GM23338 (cell line): ENCODE results near the gene RXYLT1. TPM values are rescaled to one million over a fixed set of nuclear protein-coding genes. Genes with fewer than 3 reads are reported as not detected.

ENCODE experiments used
- ATAC-seq: fragments of 200-7000 bp; cut with Tn5 transposase; 3 replicates; pipeline ENCODE4 v1.9.1; 2020
- DNase-seq: peaks from one replicate; pipeline ENCODE4 v3.0.0-alpha.2; 2015; ENCODE audit warnings: low spot score
- H2AFZ ChIP-seq: fragments of 200-600 bp; sonication (generic); 2 replicates; pipeline ENCODE4 v1.8.0; 2016; ENCODE audit warnings: antibody characterized with exemption, mild to moderate bottlenecking, moderate library complexity
- H3F3A ChIP-seq: fragments of 200-600 bp; sonication (generic); replicated peaks from 2 replicates; pipeline ENCODE4 v1.8.0; 2017; ENCODE audit warnings: antibody characterized with exemption, mixed run types, low read depth
- H3K27ac ChIP-seq: fragments of 200-600 bp; sonication (generic); 2 replicates; pipeline ENCODE4 v1.6.1; 2016; ENCODE audit warnings: low read depth
- H3K27me3 ChIP-seq: fragments of 200-600 bp; sonication (generic); 2 replicates; pipeline ENCODE4 v1.8.0; 2016; ENCODE audit warnings: mild to moderate bottlenecking, mixed run types, moderate library complexity; ENCODE audit not compliant: insufficient read depth
- H3K36me3 ChIP-seq: fragments of 200-600 bp; sonication (generic); 2 replicates; pipeline ENCODE4 v1.8.0; 2016; ENCODE audit warnings: mild to moderate bottlenecking; ENCODE audit not compliant: insufficient read depth
- H3K4me1 ChIP-seq: fragments of 200-600 bp; sonication (generic); 2 replicates; pipeline ENCODE4 v1.8.0; 2016; ENCODE audit warnings: mild to moderate bottlenecking, moderate library complexity; ENCODE audit not compliant: insufficient read depth
- H3K4me2 ChIP-seq: fragments of 200-600 bp; sonication (generic); 2 replicates; pipeline ENCODE4 v1.7.1; 2017; ENCODE audit warnings: mixed run types
- H3K4me3 ChIP-seq: fragments of 200-600 bp; sonication (generic); 2 replicates; pipeline ENCODE4 v1.6.1; 2016; ENCODE audit warnings: mixed run types
- H3K79me2 ChIP-seq: fragments of 200-600 bp; sonication (generic); replicated peaks from 2 replicates; pipeline ENCODE4 v1.8.0; 2017; ENCODE audit warnings: mild to moderate bottlenecking; ENCODE audit not compliant: insufficient read depth
- H3K9me2 ChIP-seq: fragments of 200-600 bp; sonication (generic); 2 replicates; pipeline ENCODE4 v1.8.0; 2017; ENCODE audit not compliant: insufficient read depth
- H4K20me1 ChIP-seq: fragments of 200-600 bp; sonication (generic); replicated peaks from 2 replicates; pipeline ENCODE4 v1.8.0; 2017; ENCODE audit warnings: mild to moderate bottlenecking; ENCODE audit not compliant: insufficient read depth
- H3K27ac Mint-ChIP-seq: 2 replicates; pipeline ENCODE4 v1.8.0; 2020; ENCODE audit warnings: inconsistent platforms, mild to moderate bottlenecking, moderate library complexity, mixed read lengths
- H3K27me3 Mint-ChIP-seq: 3 replicates; pipeline ENCODE4 v1.8.0; 2022; ENCODE audit warnings: low read depth, mild to moderate bottlenecking, moderate library complexity, mixed read lengths, inconsistent platforms; ENCODE audit not compliant: insufficient read depth, poor library complexity
- H3K36me3 Mint-ChIP-seq: 3 replicates; pipeline ENCODE4 v1.8.0; 2021; ENCODE audit warnings: low read depth, mild to moderate bottlenecking, inconsistent platforms, moderate library complexity, mixed read lengths
- H3K4me1 Mint-ChIP-seq: 3 replicates; pipeline ENCODE4 v1.8.0; 2020; ENCODE audit warnings: mild to moderate bottlenecking, inconsistent platforms, mixed read lengths
- H3K4me3 Mint-ChIP-seq: 3 replicates; pipeline ENCODE4 v1.8.0; 2021; ENCODE audit warnings: moderate library complexity, mild to moderate bottlenecking, inconsistent platforms, mixed read lengths
- H3K9me3 Mint-ChIP-seq: 3 replicates; pipeline ENCODE4 v1.8.0; 2020; ENCODE audit warnings: moderate library complexity, mild to moderate bottlenecking, inconsistent platforms, mixed read lengths
- CREB1 ChIP-seq: fragments of 250-450 bp; sonication (Bioruptor Pico); IDR thresholded peaks from 2 replicates; pipeline ENCODE4 v1.5.0; 2020; ENCODE audit warnings: low read depth, mild to moderate bottlenecking, moderate library complexity
- CTCF ChIP-seq, 2 experiments: fragments of 200-600 bp in 1 of 2; sonication (generic) in 1 of 2; conservative IDR thresholded peaks; 2 replicates each; pipeline versions ENCODE4 v1.5.1 to v1.6.1; 2016 to 2017; ENCODE audit warnings: antibody characterized with exemption in 2 of 2, low read depth in 2 of 2, mild to moderate bottlenecking in 2 of 2, moderate library complexity in 1 of 2
- ETS1 ChIP-seq: IDR thresholded peaks from 2 replicates; pipeline ENCODE4 v1.6.1; 2016; ENCODE audit warnings: antibody characterized with exemption
- EZH2phosphoT487 ChIP-seq: fragments of 200-600 bp; sonication (generic); IDR thresholded peaks from one replicate; pipeline ENCODE4 v1.8.1; 2018; ENCODE audit warnings: antibody characterized with exemption; ENCODE audit not compliant: unreplicated experiment
- JUNB ChIP-seq: IDR thresholded peaks from one replicate; pipeline ENCODE4 v1.6.1; 2016; ENCODE audit warnings: antibody characterized with exemption; ENCODE audit not compliant: unreplicated experiment
- NANOG ChIP-seq: IDR thresholded peaks from 2 replicates; pipeline ENCODE4 v1.6.1; 2016; ENCODE audit warnings: antibody characterized with exemption, borderline replicate concordance
- POLR2AphosphoS5 ChIP-seq: IDR thresholded peaks from 2 replicates; pipeline ENCODE4 v1.6.1; 2016; ENCODE audit warnings: antibody characterized with exemption, low read depth
- STAT1 ChIP-seq: IDR thresholded peaks from one replicate; pipeline ENCODE4 v1.6.1; 2016; ENCODE audit warnings: antibody characterized with exemption; ENCODE audit not compliant: unreplicated experiment
- ZNF114 ChIP-seq: fragments of 250-450 bp; sonication (Bioruptor Pico); IDR thresholded peaks from 2 replicates; pipeline ENCODE4 v1.5.0; 2020; ENCODE audit warnings: mild to moderate bottlenecking, moderate library complexity
- polyA plus RNA-seq: library from polyadenylated mRNA; unstranded; fragments of >200 nt; fragmentation: Nextera tagmentation; extraction: Ambion mirVana; gene quantifications from 2 replicates; pipeline ENCODE4 v1.2.1, GENCODE V29; 2016
- total RNA-seq: library from RNA; depleted of rRNA; stranded (reverse); fragments of >200 nt; shearing (Covaris generic); gene quantifications from 2 replicates; pipeline ENCODE4 v1.2.3, GENCODE V29; 2014
- TF ChIP-seq, protein P1 (sequence below): fragments of 250-450 bp; sonication (Bioruptor Pico); IDR thresholded peaks from 2 replicates; pipeline ENCODE4 v1.5.0; 2020; ENCODE audit warnings: mild to moderate bottlenecking, moderate library complexity

The RXYLT1 gene
- total and polyA plus RNA-seq, 2 experiments from 2014 or later, result 10.1 to 11.1 TPM

DNA sequence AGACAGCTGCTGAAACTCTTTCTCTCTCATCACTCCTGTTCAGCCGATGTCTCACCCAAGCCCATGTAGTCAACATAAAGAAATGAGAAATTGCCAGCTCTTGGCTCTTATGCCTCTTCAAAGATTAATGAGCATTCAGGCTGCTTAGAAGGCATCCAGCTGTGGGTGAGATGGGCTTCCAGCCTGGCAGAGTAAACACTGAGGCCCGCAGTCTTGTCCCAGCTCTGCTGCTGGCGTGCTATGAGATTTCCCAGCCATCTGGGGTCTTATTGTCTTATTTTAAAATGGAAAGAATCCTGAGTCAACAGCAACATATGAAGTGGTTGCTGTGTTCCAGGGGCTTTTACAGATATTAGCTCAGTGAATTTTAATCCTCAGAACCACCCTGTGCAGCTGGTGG lies 12.6 kb downstream of the RXYLT1 start:
- Mint-ChIP-seq H3K9me3 (no peaks in the 10 kb centered on the region), H3K4me1 (peaks cover 5% of the 10 kb centered on the region), H3K36me3 (peaks cover 19% of the 10 kb centered on the region; the same call in 2 of the 3 replicates), H3K27me3 (no peaks in the 10 kb centered on the region), H3K27ac (no peak overlapping the region), H3K4me3 (no peak overlapping the region)
- Histone ChIP-seq H3K4me2 (no peak overlapping the region), H3K27me3 (no peaks in the 10 kb centered on the region), H3K79me2 (no peaks in the 10 kb centered on the region), H3K27ac (no peak overlapping the region), H3K4me1 (no peaks in the 10 kb centered on the region), H2AFZ (no peak overlapping the region), H4K20me1 (no peaks in the 10 kb centered on the region), H3K4me3 (no peak overlapping the region), H3F3A (no peaks in the 10 kb centered on the region; the same call in 1 of the 2 replicates), H3K36me3 (peaks cover 18% of the 10 kb centered on the region; the same call in 1 of the 2 replicates), H3K9me2 (no peaks in the 10 kb centered on the region)
- ATAC-seq, result no peak
- DNase-seq, result no peak
- TF ChIP-seq STAT1, result no peak

DNA sequence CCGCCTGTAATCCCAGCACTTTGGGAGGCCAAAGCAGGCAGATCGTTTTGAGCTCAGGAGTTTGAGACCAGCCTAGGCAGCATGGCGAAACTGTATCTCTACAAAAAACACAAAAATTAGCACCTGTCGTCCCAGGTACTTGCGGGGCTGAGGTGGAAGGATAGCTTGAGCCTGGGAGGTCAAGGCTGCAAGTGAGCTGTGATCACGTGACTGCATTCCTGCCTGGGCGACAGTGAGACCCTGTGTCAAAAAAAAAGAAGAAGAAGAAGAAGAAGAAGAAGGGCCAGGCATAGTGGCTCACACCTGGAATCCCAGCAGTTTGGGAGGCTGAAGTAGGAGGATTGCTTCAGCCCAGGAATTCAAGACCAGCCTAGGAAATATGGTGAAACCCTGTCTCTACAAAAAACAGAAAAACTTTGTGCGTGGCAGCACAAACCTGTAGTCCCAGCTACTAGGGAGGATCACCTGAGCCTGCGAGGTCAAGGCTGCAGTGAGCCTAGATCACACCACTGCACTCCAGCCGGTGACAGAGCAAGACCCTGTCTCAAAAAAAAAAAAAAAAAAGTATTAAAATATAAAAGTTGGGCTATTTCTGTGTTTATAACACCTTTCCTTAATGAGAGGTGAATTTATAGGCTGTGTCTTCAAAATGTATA lies 15.5 kb downstream of the RXYLT1 start:
- ATAC-seq (peak; percentile 82), DNase-seq (peak; percentile 41)
- no peaks in the 10 kb centered on the region for H3K4me1 ChIP-seq
- no peaks in the 10 kb centered on the region for H3K79me2 ChIP-seq
- H3K27me3 ChIP-seq, result no peaks in the 10 kb centered on the region
- Mint-ChIP-seq H3K36me3 (peaks cover 9% of the 10 kb centered on the region; the same call in 2 of the 3 replicates), H3K4me1 (peaks cover 5% of the 10 kb centered on the region), H3K27ac (peak overlapping the region; percentile 9; the same call in 1 of the 2 replicates), H3K9me3 (no peaks in the 10 kb centered on the region), H3K4me3 (no peak overlapping the region), H3K27me3 (no peaks in the 10 kb centered on the region)
- peaks cover 10% of the 10 kb centered on the region; the same call in 1 of the 2 replicates for H3K36me3 ChIP-seq
- H3K27ac ChIP-seq, result peak overlapping the region; percentile 17; the same call in 1 of the 2 replicates
- TF ChIP-seq CREB1 (CRISPR knock-in tag) (no peak), ZNF114 (CRISPR knock-in tag) (no peak), CTCF (conservative IDR thresholded peaks at IDR 0.05; ENCODE audit: low read depth in 2 of 2) (no peak), EZH2phosphoT487 (no peak), NANOG (no peak), ETS1 (no peak), JUNB (no peak), POLR2AphosphoS5 (no peak)
- TF ChIP-seq, protein P1, sequence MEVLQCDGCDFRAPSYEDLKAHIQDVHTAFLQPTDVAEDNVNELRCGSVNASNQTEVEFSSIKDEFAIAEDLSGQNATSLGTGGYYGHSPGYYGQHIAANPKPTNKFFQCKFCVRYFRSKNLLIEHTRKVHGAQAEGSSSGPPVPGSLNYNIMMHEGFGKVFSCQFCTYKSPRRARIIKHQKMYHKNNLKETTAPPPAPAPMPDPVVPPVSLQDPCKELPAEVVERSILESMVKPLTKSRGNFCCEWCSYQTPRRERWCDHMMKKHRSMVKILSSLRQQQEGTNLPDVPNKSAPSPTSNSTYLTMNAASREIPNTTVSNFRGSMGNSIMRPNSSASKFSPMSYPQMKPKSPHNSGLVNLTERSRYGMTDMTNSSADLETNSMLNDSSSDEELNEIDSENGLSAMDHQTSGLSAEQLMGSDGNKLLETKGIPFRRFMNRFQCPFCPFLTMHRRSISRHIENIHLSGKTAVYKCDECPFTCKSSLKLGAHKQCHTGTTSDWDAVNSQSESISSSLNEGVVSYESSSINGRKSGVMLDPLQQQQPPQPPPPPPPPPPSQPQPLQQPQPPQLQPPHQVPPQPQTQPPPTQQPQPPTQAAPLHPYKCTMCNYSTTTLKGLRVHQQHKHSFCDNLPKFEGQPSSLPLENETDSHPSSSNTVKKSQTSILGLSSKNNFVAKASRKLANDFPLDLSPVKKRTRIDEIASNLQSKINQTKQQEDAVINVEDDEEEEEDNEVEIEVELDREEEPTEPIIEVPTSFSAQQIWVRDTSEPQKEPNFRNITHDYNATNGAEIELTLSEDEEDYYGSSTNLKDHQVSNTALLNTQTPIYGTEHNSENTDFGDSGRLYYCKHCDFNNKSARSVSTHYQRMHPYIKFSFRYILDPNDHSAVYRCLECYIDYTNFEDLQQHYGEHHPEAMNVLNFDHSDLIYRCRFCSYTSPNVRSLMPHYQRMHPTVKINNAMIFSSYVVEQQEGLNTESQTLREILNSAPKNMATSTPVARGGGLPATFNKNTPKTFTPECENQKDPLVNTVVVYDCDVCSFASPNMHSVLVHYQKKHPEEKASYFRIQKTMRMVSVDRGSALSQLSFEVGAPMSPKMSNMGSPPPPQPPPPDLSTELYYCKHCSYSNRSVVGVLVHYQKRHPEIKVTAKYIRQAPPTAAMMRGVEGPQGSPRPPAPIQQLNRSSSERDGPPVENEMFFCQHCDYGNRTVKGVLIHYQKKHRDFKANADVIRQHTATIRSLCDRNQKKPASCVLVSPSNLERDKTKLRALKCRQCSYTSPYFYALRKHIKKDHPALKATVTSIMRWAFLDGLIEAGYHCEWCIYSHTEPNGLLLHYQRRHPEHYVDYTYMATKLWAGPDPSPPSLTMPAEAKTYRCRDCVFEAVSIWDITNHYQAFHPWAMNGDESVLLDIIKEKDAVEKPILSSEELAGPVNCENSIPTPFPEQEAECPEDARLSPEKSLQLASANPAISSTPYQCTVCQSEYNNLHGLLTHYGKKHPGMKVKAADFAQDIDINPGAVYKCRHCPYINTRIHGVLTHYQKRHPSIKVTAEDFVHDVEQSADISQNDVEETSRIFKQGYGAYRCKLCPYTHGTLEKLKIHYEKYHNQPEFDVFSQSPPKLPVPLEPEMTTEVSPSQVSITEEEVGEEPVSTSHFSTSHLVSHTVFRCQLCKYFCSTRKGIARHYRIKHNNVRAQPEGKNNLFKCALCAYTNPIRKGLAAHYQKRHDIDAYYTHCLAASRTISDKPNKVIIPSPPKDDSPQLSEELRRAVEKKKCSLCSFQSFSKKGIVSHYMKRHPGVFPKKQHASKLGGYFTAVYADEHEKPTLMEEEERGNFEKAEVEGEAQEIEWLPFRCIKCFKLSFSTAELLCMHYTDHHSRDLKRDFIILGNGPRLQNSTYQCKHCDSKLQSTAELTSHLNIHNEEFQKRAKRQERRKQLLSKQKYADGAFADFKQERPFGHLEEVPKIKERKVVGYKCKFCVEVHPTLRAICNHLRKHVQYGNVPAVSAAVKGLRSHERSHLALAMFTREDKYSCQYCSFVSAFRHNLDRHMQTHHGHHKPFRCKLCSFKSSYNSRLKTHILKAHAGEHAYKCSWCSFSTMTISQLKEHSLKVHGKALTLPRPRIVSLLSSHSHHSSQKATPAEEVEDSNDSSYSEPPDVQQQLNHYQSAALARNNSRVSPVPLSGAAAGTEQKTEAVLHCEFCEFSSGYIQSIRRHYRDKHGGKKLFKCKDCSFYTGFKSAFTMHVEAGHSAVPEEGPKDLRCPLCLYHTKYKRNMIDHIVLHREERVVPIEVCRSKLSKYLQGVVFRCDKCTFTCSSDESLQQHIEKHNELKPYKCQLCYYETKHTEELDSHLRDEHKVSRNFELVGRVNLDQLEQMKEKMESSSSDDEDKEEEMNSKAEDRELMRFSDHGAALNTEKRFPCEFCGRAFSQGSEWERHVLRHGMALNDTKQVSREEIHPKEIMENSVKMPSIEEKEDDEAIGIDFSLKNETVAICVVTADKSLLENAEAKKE, result no peak
- no peaks in the 10 kb centered on the region for H3K9me2 ChIP-seq
- no peak overlapping the region for H3K4me3 ChIP-seq
- H4K20me1 ChIP-seq, result no peaks in the 10 kb centered on the region
- H3F3A ChIP-seq, result no peaks in the 10 kb centered on the region; the same call in 1 of the 2 replicates
- no peak overlapping the region for H3K4me2 ChIP-seq
- no peak overlapping the region for H2AFZ ChIP-seq
